ENCODE data around the gene GDF10. TPM values are rescaled to one million over a fixed set of nuclear protein-coding genes. Genes with fewer than 3 reads are reported as not detected.

GDF10 gene
- total RNA-seq, 1 experiment from 2014 or later, result not detected

DNA sequence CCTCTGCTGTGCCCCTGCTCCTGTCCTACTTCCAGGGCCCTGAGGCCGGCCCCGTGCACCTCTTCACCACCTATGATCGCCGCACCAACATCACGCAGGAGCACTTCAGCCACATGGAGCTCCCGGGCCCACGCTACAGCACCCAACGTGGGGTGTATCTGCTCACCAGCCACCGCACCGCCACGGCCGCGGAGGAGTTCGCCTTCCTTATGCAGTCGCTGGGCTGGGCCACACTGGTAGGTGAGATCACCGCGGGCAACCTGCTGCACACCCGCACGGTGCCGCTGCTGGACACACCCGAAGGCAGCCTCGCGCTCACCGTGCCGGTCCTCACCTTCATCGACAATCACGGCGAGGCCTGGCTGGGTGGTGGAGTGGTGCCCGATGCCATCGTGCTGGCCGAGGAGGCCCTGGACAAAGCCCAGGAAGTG is 50.0 kb downstream of the GDF10 start:
- no peak overlapping the region for H3K4me3 ChIP-seq (ENCODE audit: low read length)
- no TSS peak for BruUV-seq (replicated peaks)
- no peak overlapping the region for H2AFZ ChIP-seq (ENCODE audit: low read length)
- H3K79me2 ChIP-seq (ENCODE audit: low read length), result no peaks in the 10 kb centered on the region
- no peak overlapping the region for H3K9ac ChIP-seq (ENCODE audit: low read length)
- TF ChIP-seq EZH2 (IDR thresholded peaks at IDR 0.05; ENCODE audit: low read length, unreplicated experiment) (no peak), EZH2phosphoT487 (IDR thresholded peaks at IDR 0.05; ENCODE audit: borderline replicate concordance, low read length) (no peak)
- TF ChIP-seq, protein P1, sequence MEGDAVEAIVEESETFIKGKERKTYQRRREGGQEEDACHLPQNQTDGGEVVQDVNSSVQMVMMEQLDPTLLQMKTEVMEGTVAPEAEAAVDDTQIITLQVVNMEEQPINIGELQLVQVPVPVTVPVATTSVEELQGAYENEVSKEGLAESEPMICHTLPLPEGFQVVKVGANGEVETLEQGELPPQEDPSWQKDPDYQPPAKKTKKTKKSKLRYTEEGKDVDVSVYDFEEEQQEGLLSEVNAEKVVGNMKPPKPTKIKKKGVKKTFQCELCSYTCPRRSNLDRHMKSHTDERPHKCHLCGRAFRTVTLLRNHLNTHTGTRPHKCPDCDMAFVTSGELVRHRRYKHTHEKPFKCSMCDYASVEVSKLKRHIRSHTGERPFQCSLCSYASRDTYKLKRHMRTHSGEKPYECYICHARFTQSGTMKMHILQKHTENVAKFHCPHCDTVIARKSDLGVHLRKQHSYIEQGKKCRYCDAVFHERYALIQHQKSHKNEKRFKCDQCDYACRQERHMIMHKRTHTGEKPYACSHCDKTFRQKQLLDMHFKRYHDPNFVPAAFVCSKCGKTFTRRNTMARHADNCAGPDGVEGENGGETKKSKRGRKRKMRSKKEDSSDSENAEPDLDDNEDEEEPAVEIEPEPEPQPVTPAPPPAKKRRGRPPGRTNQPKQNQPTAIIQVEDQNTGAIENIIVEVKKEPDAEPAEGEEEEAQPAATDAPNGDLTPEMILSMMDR (conservative IDR thresholded peaks at IDR 0.05; ENCODE audit: low read depth, low read length), result no peak
- POLR2A ChIA-PET (ENCODE audit: unreplicated experiment), result no interaction called here
- CTCF ChIA-PET, result no interaction called here
- no peaks in the 10 kb centered on the region for H4K20me1 ChIP-seq (ENCODE audit: low read length)
- H3K27me3 ChIP-seq (ENCODE audit: low read length), result no peaks in the 10 kb centered on the region
- H3K36me3 ChIP-seq (ENCODE audit: low read depth, low read length), result no peaks in the 10 kb centered on the region
- intact Hi-C loops (cut with micrococcal nuclease), result no loop called here
- no peak overlapping the region for H3K27ac ChIP-seq (ENCODE audit: low read length)
- no peaks in the 10 kb centered on the region for H3K9me2 ChIP-seq (replicated peaks; ENCODE audit: low read length)
- no peak for DNase-seq
- no peaks in the 10 kb centered on the region for H3F3A ChIP-seq (ENCODE audit: low read length, unreplicated experiment)
- no peaks in the 10 kb centered on the region for H3K4me1 ChIP-seq (ENCODE audit: insufficient read depth, low read length)
- no peaks in the 10 kb centered on the region for H3K9me3 ChIP-seq (ENCODE audit: low read length)
- no peak overlapping the region for H3K4me2 ChIP-seq (ENCODE audit: low read length)
- ATAC-seq, result no peak

DNA sequence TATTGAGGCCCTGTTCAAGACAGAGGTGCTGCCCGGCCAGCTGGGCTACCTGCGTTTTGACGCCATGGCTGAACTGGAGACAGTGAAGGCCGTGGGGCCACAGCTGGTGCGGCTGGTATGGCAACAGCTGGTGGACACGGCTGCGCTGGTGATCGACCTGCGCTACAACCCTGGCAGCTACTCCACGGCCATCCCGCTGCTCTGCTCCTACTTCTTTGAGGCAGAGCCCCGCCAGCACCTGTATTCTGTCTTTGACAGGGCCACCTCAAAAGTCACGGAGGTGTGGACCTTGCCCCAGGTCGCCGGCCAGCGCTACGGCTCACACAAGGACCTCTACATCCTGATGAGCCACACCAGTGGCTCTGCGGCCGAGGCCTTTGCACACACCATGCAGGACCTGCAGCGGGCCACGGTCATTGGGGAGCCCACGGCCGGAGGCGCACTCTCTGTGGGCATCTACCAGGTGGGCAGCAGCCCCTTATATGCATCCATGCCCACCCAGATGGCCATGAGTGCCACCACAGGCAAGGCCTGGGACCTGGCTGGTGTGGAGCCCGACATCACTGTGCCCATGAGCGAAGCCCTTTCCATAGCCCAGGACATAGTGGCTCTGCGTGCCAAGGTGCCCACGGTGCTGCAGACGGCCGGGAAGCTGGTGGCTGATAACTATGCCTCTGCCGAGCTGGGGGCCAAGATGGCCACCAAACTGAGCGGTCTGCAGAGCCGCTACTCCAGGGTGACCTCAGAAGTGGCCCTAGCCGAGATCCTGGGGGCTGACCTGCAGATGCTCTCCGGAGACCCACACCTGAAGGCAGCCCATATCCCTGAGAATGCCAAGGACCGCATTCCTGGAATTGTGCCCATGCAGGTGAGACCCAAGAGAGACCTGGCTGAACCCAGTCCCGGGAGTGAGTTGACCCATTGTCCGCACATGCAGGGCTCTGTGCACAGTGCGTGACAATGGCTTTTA is 51.0 kb downstream of the GDF10 start:
- DNase-seq (no peak), ATAC-seq (no peak)
- intact Hi-C loops (cut with micrococcal nuclease), result no loop called here
- Histone ChIP-seq H2AFZ (ENCODE audit: low read length) (no peak overlapping the region), H3F3A (ENCODE audit: low read length, unreplicated experiment) (no peaks in the 10 kb centered on the region), H4K20me1 (ENCODE audit: low read length) (no peaks in the 10 kb centered on the region), H3K9ac (ENCODE audit: low read length) (no peak overlapping the region), H3K36me3 (ENCODE audit: low read depth, low read length) (no peaks in the 10 kb centered on the region), H3K27me3 (ENCODE audit: low read length) (no peaks in the 10 kb centered on the region), H3K27ac (ENCODE audit: low read length) (no peak overlapping the region), H3K4me2 (ENCODE audit: low read length) (no peak overlapping the region), H3K4me1 (ENCODE audit: insufficient read depth, low read length) (no peaks in the 10 kb centered on the region), H3K79me2 (ENCODE audit: low read length) (no peaks in the 10 kb centered on the region), H3K4me3 (ENCODE audit: low read length) (no peak overlapping the region), H3K9me3 (ENCODE audit: low read length) (no peaks in the 10 kb centered on the region), H3K9me2 (replicated peaks; ENCODE audit: low read length) (no peaks in the 10 kb centered on the region)
- CTCF ChIA-PET, result interaction anchor here (0.6 kb wide), 1 partner anchor 206 kb away, joined by 4 read pairs; no protein-coding TSS in a partner anchor
- BruUV-seq (replicated peaks), result no TSS peak
- TF ChIP-seq EZH2phosphoT487 (IDR thresholded peaks at IDR 0.05; ENCODE audit: borderline replicate concordance, low read length), result no peak
- TF ChIP-seq EZH2 (IDR thresholded peaks at IDR 0.05; ENCODE audit: low read length, unreplicated experiment), result no peak
- TF ChIP-seq, protein P1 (conservative IDR thresholded peaks at IDR 0.05; ENCODE audit: low read depth, low read length), result no peak
- POLR2A ChIA-PET (ENCODE audit: unreplicated experiment), result no interaction called here
